Naive thymus-derived CD4-positive, alpha-beta T cell (primary cell): ENCODE results near the gene FAR2. TPM values are rescaled to one million over a fixed set of nuclear protein-coding genes. Genes with fewer than 3 reads are reported as not detected.

Experiments
- ATAC-seq: fragments of 150-1000 bp; cut with Tn5 transposase; 2 replicates; pipeline ENCODE4 v1.10.0; 2021; ENCODE audit warnings: mild to moderate bottlenecking, moderate library complexity
- CTCF ChIA-PET: fragments of 350-600 bp; sonication (Branson Sonifier 250); formaldehyde crosslinking; loops from one replicate; lab custom pipeline; 2021; ENCODE audit warnings: antibody characterized with exemption; lab: Charles Lee
- POLR2A ChIA-PET: fragments of 350-600 bp; sonication (Branson Sonifier 250); formaldehyde crosslinking; loops from one replicate; lab custom pipeline; 2021; ENCODE audit warnings: antibody characterized with exemption, inconsistent platforms; lab: Charles Lee
- DNase-seq, 9 donors: peaks; one replicate each; pipeline versions ENCODE4 v3.0.0 to v3.0.0-alpha.2; 2020 to 2022; ENCODE audit warnings: mixed read lengths in 1 of 9
- H3K27ac ChIP-seq: one replicate; pipeline ENCODE4 v1.7.0; 2013; ENCODE audit warnings: mild to moderate bottlenecking, low read depth, low read length, moderate library complexity
- H3K27me3 ChIP-seq, 2 donors: one replicate each; pipeline ENCODE4 v1.7.0; 2013; ENCODE audit warnings: low read length in 2 of 2, mild to moderate bottlenecking in 2 of 2, moderate library complexity in 2 of 2; ENCODE audit not compliant: control insufficient read depth in 2 of 2, insufficient read depth in 2 of 2
- H3K36me3 ChIP-seq, 3 experiments: 1 replicate in 2 of 3; 2 replicates in 1 of 3; pipeline ENCODE4 v1.7.0; 2013; ENCODE audit warnings: low read length in 3 of 3, mild to moderate bottlenecking in 3 of 3, moderate library complexity in 1 of 3; ENCODE audit not compliant: insufficient read depth in 3 of 3, control insufficient read depth in 2 of 3
- H3K4me1 ChIP-seq, 2 donors: one replicate each; pipeline ENCODE4 v1.7.0; 2013; ENCODE audit warnings: low read length in 2 of 2, mild to moderate bottlenecking in 2 of 2, moderate library complexity in 1 of 2; ENCODE audit not compliant: control insufficient read depth in 2 of 2, insufficient read depth in 2 of 2
- H3K4me3 ChIP-seq: 2 replicates; pipeline ENCODE4 v1.7.0; 2013; ENCODE audit warnings: mild to moderate bottlenecking, low read length
- H3K9me3 ChIP-seq, 3 experiments: 1 replicate in 2 of 3; 2 replicates in 1 of 3; pipeline ENCODE4 v1.7.0; 2013; ENCODE audit warnings: low read length in 3 of 3; ENCODE audit not compliant: control insufficient read depth in 2 of 3
- H3K27ac Mint-ChIP-seq, 9 donors: one replicate each; pipeline ENCODE4 v1.8.0; 2020 to 2022; ENCODE audit warnings: mixed read lengths in 9 of 9, mild to moderate bottlenecking in 8 of 9, moderate library complexity in 5 of 9, inconsistent platforms in 2 of 9
- H3K27me3 Mint-ChIP-seq, 5 donors: one replicate each; pipeline ENCODE4 v1.8.0; 2021 to 2022; ENCODE audit warnings: mixed read lengths in 5 of 5, mild to moderate bottlenecking in 1 of 5
- H3K36me3 Mint-ChIP-seq, 5 donors: one replicate each; pipeline ENCODE4 v1.8.0; 2020 to 2022; ENCODE audit warnings: mixed read lengths in 5 of 5, mild to moderate bottlenecking in 3 of 5, inconsistent platforms in 1 of 5
- H3K4me1 Mint-ChIP-seq, 7 donors: one replicate each; pipeline ENCODE4 v1.8.0; 2020 to 2022; ENCODE audit warnings: mixed read lengths in 7 of 7, mild to moderate bottlenecking in 3 of 7, inconsistent platforms in 1 of 7
- H3K4me3 Mint-ChIP-seq, 10 donors: one replicate each; pipeline ENCODE4 v1.8.0; 2020 to 2022; ENCODE audit warnings: mild to moderate bottlenecking in 10 of 10, mixed read lengths in 10 of 10, moderate library complexity in 6 of 10, inconsistent platforms in 2 of 10
- H3K9me3 Mint-ChIP-seq, 11 donors: one replicate each; pipeline ENCODE4 v1.8.0; 2020 to 2022; ENCODE audit warnings: mixed read lengths in 11 of 11, mild to moderate bottlenecking in 4 of 11, inconsistent platforms in 1 of 11, moderate library complexity in 1 of 11
- intact Hi-C, 2 donors: fragments of 100-400 bp; cut with micrococcal nuclease; formaldehyde crosslinking; loops; one replicate each; pipeline ENCODE4 v1.15.1; 2023
- polyA plus RNA-seq, 2 donors: library from polyadenylated mRNA; unstranded; fragments of 300-500 nt; fragmentation: Illumina TruSeq; gene quantifications; one replicate each; pipeline ENCODE4 v1.2.3, GENCODE V29; 2021
- total RNA-seq, 6 experiments: library from RNA in 5 of 6; stranded (reverse) in 5 of 6; gene quantifications; 1 replicate in 5 of 6; 2 replicates in 1 of 6; pipeline ENCODE4 v1.2.3 and lab custom pipeline; 2021 to 2026

The FAR2 gene
- total and polyA plus RNA-seq, 7 experiments from 2014 or later: 1.1 to 11.1 (median 1.9) TPM

DNA sequence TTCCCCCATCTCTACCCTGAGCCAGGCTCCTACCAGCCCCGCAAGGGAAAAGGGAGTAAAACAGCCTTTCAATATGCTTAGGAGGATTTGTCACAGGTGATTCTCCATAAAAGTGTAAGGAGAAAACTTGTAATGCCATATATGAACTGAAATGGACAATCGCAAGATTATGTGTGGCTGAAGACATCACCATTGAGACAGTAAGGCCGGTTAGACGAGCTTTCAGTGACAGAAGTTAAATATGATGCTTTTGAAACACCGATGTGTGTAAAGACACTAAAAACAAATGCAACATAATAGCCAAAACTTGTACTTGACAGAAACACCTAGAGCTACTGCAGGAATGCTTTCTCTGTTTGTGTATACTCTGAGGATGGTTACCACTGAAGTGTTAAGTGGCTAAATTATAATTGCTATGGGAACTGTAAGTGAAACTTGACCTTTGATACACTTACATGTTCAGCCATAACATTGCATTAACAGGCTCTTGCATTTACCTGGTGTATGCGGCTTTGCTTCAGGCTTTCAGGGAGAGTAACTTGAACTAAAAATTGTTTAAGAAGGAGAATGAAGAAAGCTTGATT is 42.3 kb downstream of the FAR2 start:
- CTCF ChIA-PET: no interaction called here
- ATAC-seq: no peak

DNA sequence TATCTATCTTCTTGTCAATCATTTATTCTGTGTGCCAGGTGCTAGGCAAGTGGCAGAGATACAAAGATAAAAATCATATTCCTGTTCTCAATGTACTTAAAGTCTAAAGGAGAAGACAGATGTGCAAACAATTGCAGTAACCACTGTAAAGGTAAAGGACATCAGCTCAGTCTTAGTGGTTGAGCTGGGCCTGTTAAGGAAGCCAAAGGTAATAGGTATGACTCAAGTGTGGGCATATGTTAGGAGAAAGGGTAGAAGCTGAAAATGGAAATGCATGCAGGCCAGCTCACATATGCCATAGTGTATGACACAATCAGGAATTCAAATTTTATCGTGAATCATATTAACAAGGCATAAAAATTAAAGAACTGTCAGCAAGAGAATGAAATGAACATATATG is 49.8 kb downstream of the FAR2 start:
- peaks cover 0 to 4% (median 0%) of the 10 kb centered on the region in 11 donors for H3K9me3 Mint-ChIP-seq
- ChIA-PET CTCF (interaction anchor here (0.6 kb wide), 1 partner anchor 192 kb away, joined by 4 read pairs; no protein-coding TSS in a partner anchor), POLR2A (no interaction called here)

More for the DNA sequence above, 42.3 kb downstream of the FAR2 start:
- no peak overlapping the region for H3K27ac Mint-ChIP-seq
- no peak overlapping the region for H3K4me3 ChIP-seq
- POLR2A ChIA-PET: interaction anchor here (0.5 kb wide), 1 partner anchor 41 kb away, joined by 3 read pairs; no protein-coding TSS in a partner anchor
- H3K27me3 Mint-ChIP-seq: peaks cover 0 to 9% (median 0%) of the 10 kb centered on the region in 5 donors
- no peaks in the 10 kb centered on the region for H3K27me3 ChIP-seq
- no peaks in the 10 kb centered on the region for H3K4me1 ChIP-seq
- no peaks in the 10 kb centered on the region for H3K36me3 Mint-ChIP-seq
- H3K4me3 Mint-ChIP-seq: no peak overlapping the region
- H3K36me3 ChIP-seq: no peaks in the 10 kb centered on the region
- H3K4me1 Mint-ChIP-seq: peaks cover 0 to 2% (median 0%) of the 10 kb centered on the region in 7 donors
- intact Hi-C loops: no loop called here
- no peaks in the 10 kb centered on the region for H3K9me3 ChIP-seq
- no peaks in the 10 kb centered on the region for H3K9me3 Mint-ChIP-seq
- DNase-seq: no peak
- no peak overlapping the region for H3K27ac ChIP-seq

DNA sequence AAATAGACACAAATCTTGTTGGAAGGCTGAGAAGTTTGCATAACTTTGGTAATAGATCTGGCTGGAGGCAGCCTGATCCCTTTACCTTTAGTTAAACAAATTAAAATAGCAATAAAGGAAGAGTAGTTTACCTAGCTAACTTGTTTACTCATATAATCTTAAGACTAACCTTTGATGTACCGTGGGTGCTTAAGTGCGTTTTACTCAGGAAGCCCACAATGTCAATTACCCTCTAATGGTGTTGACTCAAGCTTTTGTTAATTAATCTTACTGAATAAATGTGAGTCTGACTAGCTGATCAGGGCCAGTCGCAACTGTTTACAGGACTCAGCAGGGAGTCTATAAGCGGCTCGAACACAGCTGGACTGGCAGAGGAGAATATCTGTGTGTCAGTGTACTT is 51.5 kb downstream of the FAR2 start:
- CTCF ChIA-PET: no interaction called here

More for the DNA sequence above, 49.8 kb downstream of the FAR2 start:
- Histone ChIP-seq H3K9me3 (no peaks in the 10 kb centered on the region), H3K27ac (no peak overlapping the region), H3K4me1 (no peaks in the 10 kb centered on the region), H3K36me3 (no peaks in the 10 kb centered on the region), H3K4me3 (no peak overlapping the region), H3K27me3 (no peaks in the 10 kb centered on the region)
- Mint-ChIP-seq H3K4me3 (no peak overlapping the region), H3K4me1 (peaks cover 0 to 1% (median 0%) of the 10 kb centered on the region in 7 donors), H3K36me3 (peaks cover 0 to 9% (median 0%) of the 10 kb centered on the region in 5 donors), H3K27me3 (peaks cover 0 to 4% (median 0%) of the 10 kb centered on the region in 5 donors), H3K27ac (no peak overlapping the region)
- DNase-seq: no peak
- intact Hi-C loops: no loop called here
- ATAC-seq: no peak

DNA sequence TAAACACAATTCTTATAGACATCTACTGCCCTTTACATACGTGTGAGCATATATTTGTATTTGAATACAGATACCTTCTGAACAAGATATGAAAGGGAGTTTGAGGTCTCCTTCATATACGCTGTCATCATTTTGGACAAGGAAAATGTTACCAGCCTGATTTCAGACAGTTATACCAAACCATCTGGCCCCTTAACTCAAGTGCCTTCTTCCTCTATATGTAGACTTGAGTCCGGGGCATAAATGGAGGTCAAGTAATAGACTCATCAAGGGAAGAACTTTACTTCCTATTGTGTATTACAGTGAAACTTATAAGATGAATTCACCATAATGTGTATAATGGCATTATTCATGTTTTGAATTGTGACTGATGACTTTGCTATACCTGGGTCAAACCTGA is 52.2 kb downstream of the FAR2 start:
- H3K9me3 Mint-ChIP-seq: peaks cover 0 to 4% (median 2%) of the 10 kb centered on the region in 11 donors

More for the DNA sequence above, 51.5 kb downstream of the FAR2 start:
- Mint-ChIP-seq H3K4me1 (peaks cover 0 to 1% (median 0%) of the 10 kb centered on the region in 7 donors), H3K4me3 (no peak overlapping the region), H3K27me3 (no peaks in the 10 kb centered on the region), H3K27ac (no peak overlapping the region), H3K36me3 (peaks cover 0 to 9% (median 0%) of the 10 kb centered on the region in 5 donors), H3K9me3 (peaks cover 0 to 4% (median 2%) of the 10 kb centered on the region in 11 donors)
- no peaks in the 10 kb centered on the region for H3K27me3 ChIP-seq
- POLR2A ChIA-PET: no interaction called here
- H3K4me1 ChIP-seq: no peaks in the 10 kb centered on the region
- H3K9me3 ChIP-seq: no peaks in the 10 kb centered on the region
- H3K27ac ChIP-seq: no peak overlapping the region
- no peak overlapping the region for H3K4me3 ChIP-seq
- no peaks in the 10 kb centered on the region for H3K36me3 ChIP-seq
- ATAC-seq (no peak), DNase-seq (no peak)
- intact Hi-C loops: no loop called here

DNA sequence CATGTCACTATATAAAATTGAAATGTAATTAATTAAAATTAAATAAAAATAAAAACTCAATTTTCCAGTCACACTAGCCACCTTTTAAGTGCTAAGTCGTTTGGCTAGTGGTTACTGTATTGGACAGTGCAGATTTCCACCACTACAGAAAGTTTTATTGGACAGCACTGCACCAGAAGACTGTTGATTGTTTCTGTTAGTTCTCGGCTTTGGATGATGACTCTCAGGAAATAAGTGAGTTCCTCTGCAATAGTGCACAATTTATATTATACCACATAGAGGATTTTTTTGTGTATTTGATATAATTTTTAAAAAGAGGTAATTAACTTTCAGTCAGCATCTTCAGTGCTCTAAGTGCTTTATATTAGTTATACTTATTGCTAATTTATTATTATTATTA is 52.7 kb downstream of the FAR2 start:
- CTCF ChIA-PET: no interaction called here
- no peak overlapping the region for H3K4me3 Mint-ChIP-seq
- H3K27ac Mint-ChIP-seq: no peak overlapping the region

More for the DNA sequence above, 52.2 kb downstream of the FAR2 start:
- no peak for DNase-seq
- CTCF ChIA-PET: no interaction called here
- peaks cover 0 to 1% (median 0%) of the 10 kb centered on the region in 7 donors for H3K4me1 Mint-ChIP-seq
- no peaks in the 10 kb centered on the region for H3K9me3 ChIP-seq
- H3K36me3 Mint-ChIP-seq: peaks cover 0 to 9% (median 0%) of the 10 kb centered on the region in 5 donors
- H3K4me1 ChIP-seq: no peaks in the 10 kb centered on the region
- H3K27ac Mint-ChIP-seq: no peak overlapping the region
- H3K27ac ChIP-seq: no peak overlapping the region
- ATAC-seq: no peak
- H3K4me3 Mint-ChIP-seq: no peak overlapping the region
- intact Hi-C loops: no loop called here
- no peaks in the 10 kb centered on the region for H3K36me3 ChIP-seq
- no peaks in the 10 kb centered on the region for H3K27me3 Mint-ChIP-seq
- no peak overlapping the region for H3K4me3 ChIP-seq
- POLR2A ChIA-PET: no interaction called here
- H3K27me3 ChIP-seq: no peaks in the 10 kb centered on the region

DNA sequence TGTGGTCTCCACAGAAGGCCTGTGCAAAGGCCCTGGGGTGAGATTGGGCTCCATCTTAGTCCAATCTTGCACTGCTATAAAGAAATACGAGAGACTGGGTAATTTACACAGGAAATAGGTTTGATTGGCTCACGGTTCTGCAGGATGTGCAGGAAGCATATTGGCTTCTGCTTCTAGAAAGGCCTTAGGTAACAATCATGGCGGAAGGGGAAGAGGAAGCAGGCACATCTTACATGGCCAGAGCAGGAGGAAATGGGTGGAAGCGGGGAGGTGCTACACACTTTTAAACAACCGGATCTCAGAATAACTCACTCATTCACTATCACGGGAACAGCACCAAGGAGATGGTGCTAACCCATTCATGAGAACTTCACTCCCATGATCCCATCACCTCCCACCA is 55.4 kb downstream of the FAR2 start:
- H3K36me3 ChIP-seq: no peaks in the 10 kb centered on the region
- intact Hi-C loops: no loop called here
- Mint-ChIP-seq H3K4me3 (no peak overlapping the region), H3K27me3 (no peaks in the 10 kb centered on the region), H3K4me1 (peaks cover 0 to 10% (median 0%) of the 10 kb centered on the region in 7 donors), H3K36me3 (peaks cover 0 to 9% (median 0%) of the 10 kb centered on the region in 5 donors), H3K27ac (no peak overlapping the region), H3K9me3 (peaks cover 0 to 4% (median 2%) of the 10 kb centered on the region in 11 donors)
- no peak overlapping the region for H3K4me3 ChIP-seq
- ChIA-PET POLR2A (no interaction called here), CTCF (no interaction called here)
- DNase-seq (no peak), ATAC-seq (peak; percentile 47)
- H3K27me3 ChIP-seq: no peaks in the 10 kb centered on the region
- no peak overlapping the region for H3K27ac ChIP-seq
- no peaks in the 10 kb centered on the region for H3K4me1 ChIP-seq
- no peaks in the 10 kb centered on the region for H3K9me3 ChIP-seq

More for the DNA sequence above, 52.7 kb downstream of the FAR2 start:
- no peaks in the 10 kb centered on the region for H3K4me1 ChIP-seq
- H3K9me3 ChIP-seq: no peaks in the 10 kb centered on the region
- POLR2A ChIA-PET: no interaction called here
- DNase-seq: no peak
- no peaks in the 10 kb centered on the region for H3K27me3 ChIP-seq
- Mint-ChIP-seq H3K9me3 (peaks cover 0 to 4% (median 2%) of the 10 kb centered on the region in 11 donors), H3K27me3 (no peaks in the 10 kb centered on the region), H3K4me1 (peaks cover 0 to 1% (median 0%) of the 10 kb centered on the region in 7 donors), H3K36me3 (peaks cover 0 to 9% (median 0%) of the 10 kb centered on the region in 5 donors)
- no peaks in the 10 kb centered on the region for H3K36me3 ChIP-seq
- intact Hi-C loops: no loop called here
- no peak for ATAC-seq
- no peak overlapping the region for H3K4me3 ChIP-seq
- no peak overlapping the region for H3K27ac ChIP-seq

DNA sequence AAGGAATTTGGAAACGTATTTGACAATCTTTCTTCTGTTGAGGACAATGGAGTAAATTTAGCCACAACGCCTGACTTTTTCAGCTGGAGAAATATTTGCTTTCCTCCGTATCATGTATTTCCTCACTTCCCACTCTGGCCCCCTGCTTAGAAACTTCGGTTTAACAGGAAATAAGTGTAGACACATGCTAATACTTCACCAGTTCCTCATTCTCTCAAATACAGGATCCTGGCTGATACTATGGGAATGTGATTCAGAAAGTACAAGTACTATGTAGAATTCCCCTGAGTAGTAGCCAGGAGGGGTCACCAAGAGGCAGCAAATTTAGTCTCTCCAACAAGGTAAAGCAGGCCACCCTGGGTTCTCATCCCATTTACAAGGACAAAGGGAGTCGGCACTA is 58.0 kb downstream of the FAR2 start:
- Mint-ChIP-seq H3K27me3 (no peaks in the 10 kb centered on the region), H3K4me3 (no peak overlapping the region), H3K4me1 (peaks cover 0 to 9% (median 0%) of the 10 kb centered on the region in 7 donors), H3K27ac (no peak overlapping the region), H3K36me3 (peaks cover 0 to 6% (median 0%) of the 10 kb centered on the region in 5 donors), H3K9me3 (peaks cover 0 to 4% (median 2%) of the 10 kb centered on the region in 11 donors)
- Histone ChIP-seq H3K36me3 (no peaks in the 10 kb centered on the region), H3K27me3 (no peaks in the 10 kb centered on the region), H3K4me3 (no peak overlapping the region), H3K9me3 (no peaks in the 10 kb centered on the region), H3K27ac (no peak overlapping the region), H3K4me1 (no peaks in the 10 kb centered on the region)
- peak; percentile 76 for ATAC-seq
- ChIA-PET POLR2A (no interaction called here), CTCF (no interaction called here)
- intact Hi-C loops: no loop called here
- DNase-seq: no peak
